GM06990 (cell line): ENCODE results near the gene CD244.

Experiments
- DNase-seq: peaks from one replicate; pipeline ENCODE4 v3.0.0-alpha.2; 2011; ENCODE audit not compliant: insufficient read length; ENCODE audit errors: extremely low read depth
- H3K27me3 ChIP-seq: replicated peaks from 2 replicates; pipeline ENCODE4 v1.6.0; 2011; ENCODE audit warnings: low read length; ENCODE audit not compliant: control insufficient read depth, insufficient read depth
- H3K36me3 ChIP-seq: 2 replicates; pipeline ENCODE4 v1.5.1; 2011; ENCODE audit warnings: low read length; ENCODE audit not compliant: control insufficient read depth, insufficient read depth
- H3K4me3 ChIP-seq: replicated peaks from 2 replicates; pipeline ENCODE4 v1.5.1; 2011; ENCODE audit warnings: low read depth, mild to moderate bottlenecking, control low read depth, low read length
- CTCF ChIP-seq: IDR thresholded peaks from 2 replicates; pipeline ENCODE4 v1.5.1; 2011; ENCODE audit warnings: low read length, control low read depth, mild to moderate bottlenecking, inconsistent platforms; ENCODE audit not compliant: insufficient read depth, poor library complexity, severe bottlenecking

Gene CD244

GRCh38 chr1:160850541-160850940, 12.1 kb downstream of the CD244 start:
- no peak for DNase-seq
- no peaks in the 10 kb centered on the region for H3K36me3 ChIP-seq
- no peaks in the 10 kb centered on the region for H3K27me3 ChIP-seq
- H3K4me3 ChIP-seq: no peak overlapping the region
- TF ChIP-seq CTCF: no peak

GRCh38 chr1:160846281-160846680, 16.4 kb downstream of the CD244 start:
- Histone ChIP-seq H3K36me3 (no peaks in the 10 kb centered on the region), H3K27me3 (no peaks in the 10 kb centered on the region), H3K4me3 (no peak overlapping the region)
- DNase-seq: no peak
- no peak for TF ChIP-seq CTCF

GRCh38 chr1:160844447-160845232, 18.0 kb downstream of the CD244 start:
- no peaks in the 10 kb centered on the region for H3K27me3 ChIP-seq
- TF ChIP-seq CTCF: no peak
- no peaks in the 10 kb centered on the region for H3K36me3 ChIP-seq
- DNase-seq: no peak
- no peak overlapping the region for H3K4me3 ChIP-seq

GRCh38 chr1:160841079-160841478, 21.6 kb downstream of the CD244 start:
- no peak overlapping the region for H3K4me3 ChIP-seq
- H3K27me3 ChIP-seq: no peaks in the 10 kb centered on the region
- TF ChIP-seq CTCF: no peak
- DNase-seq: no peak
- H3K36me3 ChIP-seq: no peaks in the 10 kb centered on the region

- Histone ChIP-seq H3K27me3 (no peaks in the 10 kb centered on the region), H3K36me3 (no peaks in the 10 kb centered on the region), H3K4me3 (no peak overlapping the region)
- TF ChIP-seq CTCF: no peak
- no peak for DNase-seq
These were observed 22.9 kb downstream of the CD244 start for GRCh38 chr1:160839746-160840145.
